Testis (tissue), 3 donors: ENCODE data around the gene CACNG6. TPM values are rescaled to one million over a fixed set of nuclear protein-coding genes. Genes with fewer than 3 reads are reported as not detected.

Source experiments
- DNase-seq: peaks from one replicate; pipeline ENCODE4 v3.0.0-alpha.2; 2019
- H3K27ac ChIP-seq, 2 donors: fragments of 200-600 bp; sonication (generic); one replicate each; pipeline ENCODE4 v1.5.1; 2019
- H3K27me3 ChIP-seq: fragments of 200-600 bp; sonication (generic); one replicate; pipeline ENCODE4 v1.5.1; 2019
- H3K36me3 ChIP-seq: fragments of 200-600 bp; sonication (generic); one replicate; pipeline ENCODE4 v1.5.1; 2017; ENCODE audit warnings: low read depth; ENCODE audit errors: missing control alignments
- H3K4me1 ChIP-seq: fragments of 200-600 bp; sonication (generic); one replicate; pipeline ENCODE4 v1.5.1; 2019
- H3K4me3 ChIP-seq, 2 donors: fragments of 200-600 bp; sonication (generic); one replicate each; pipeline ENCODE4 v1.5.1; 2017 to 2019
- H3K9me3 ChIP-seq: fragments of 200-600 bp; sonication (generic); one replicate; pipeline ENCODE4 v1.5.1; 2017
- POLR2A ChIP-seq: fragments of 450-650 bp; IDR thresholded peaks from one replicate; pipeline ENCODE4 v1.6.1; 2017; ENCODE audit warnings: antibody characterized with exemption, mild to moderate bottlenecking, moderate library complexity
- WGBS, 2 donors: methylation state at CpG; one replicate each; pipeline ENCODE4 v1.1.5; 2018; 5-methylcytosine and 5-hydroxymethylcytosine counted together
- intact Hi-C: fragments of 100-400 bp; cut with DNase I; formaldehyde crosslinking; loops from one replicate; pipeline ENCODE4 v1.15.1; 2023; ENCODE audit warnings: low total_unique reads
- polyA plus RNA-seq: library from polyadenylated mRNA; stranded (reverse); fragments of 350-450 nt; fragmentation: Illumina TruSeq; extraction: RNeasy Lipid Tissue Mini Kit (QIAGEN cat#74804); gene quantifications from one replicate; pipeline ENCODE4 v1.2.3, GENCODE V29; 2014; ENCODE audit warnings: low read depth, low replicate concordance; ENCODE audit not compliant: insufficient read depth
- total RNA-seq, 2 donors: library from RNA; depleted of rRNA; stranded (reverse); fragments of >200 nt; gene quantifications; one replicate each; pipeline ENCODE4 v1.2.3, GENCODE V29; 2016
- TF ChIP-seq, protein P1 (sequence below), 3 experiments: fragments of 450-650 bp in 2 of 3; fragments of 200-600 bp in 1 of 3; sonication (generic) in 1 of 3; IDR thresholded peaks; one replicate each; pipeline ENCODE4 v1.5.1; 2016 to 2019; ENCODE audit warnings: antibody characterized with exemption in 3 of 3, mild to moderate bottlenecking in 2 of 3, moderate library complexity in 1 of 3

CACNG6 gene
- total and polyA plus RNA-seq, 3 donors from 2014 or later, result 2.1 to 5.5 (median 5.3) TPM

DNA sequence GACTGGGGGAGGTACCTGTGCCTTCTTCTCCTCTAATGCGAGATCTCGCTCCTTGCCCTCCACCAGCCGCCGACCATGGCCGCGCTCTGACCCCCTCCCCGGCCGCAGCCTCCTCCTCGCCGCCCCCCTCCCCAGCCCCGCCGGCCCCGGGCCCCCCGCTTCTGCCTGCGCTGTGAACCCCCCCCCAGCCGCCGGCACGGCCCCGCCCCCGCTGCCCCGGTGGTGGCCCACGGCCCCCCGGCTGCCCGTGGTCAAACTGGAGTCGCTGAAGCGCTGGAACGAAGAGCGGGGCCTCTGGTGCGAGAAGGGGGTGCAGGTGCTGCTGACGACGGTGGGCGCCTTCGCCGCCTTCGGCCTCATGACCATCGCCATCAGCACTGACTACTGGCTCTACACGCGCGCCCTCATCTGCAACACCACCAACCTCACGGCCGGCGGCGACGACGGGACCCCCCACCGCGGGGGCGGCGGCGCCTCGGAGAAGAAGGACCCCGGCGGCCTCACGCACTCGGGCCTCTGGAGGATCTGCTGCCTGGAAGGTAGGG is 28.5 kb upstream of the CACNG6 start, which contains the start of gene CACNG8:
TSS of gene CACNG8 (plus strand) at position 51 of the 545 bp plus-strand sequence.
- no peaks in the 10 kb centered on the region for H3K36me3 ChIP-seq
- no peak for TF ChIP-seq POLR2A
- TF ChIP-seq, protein P1, sequence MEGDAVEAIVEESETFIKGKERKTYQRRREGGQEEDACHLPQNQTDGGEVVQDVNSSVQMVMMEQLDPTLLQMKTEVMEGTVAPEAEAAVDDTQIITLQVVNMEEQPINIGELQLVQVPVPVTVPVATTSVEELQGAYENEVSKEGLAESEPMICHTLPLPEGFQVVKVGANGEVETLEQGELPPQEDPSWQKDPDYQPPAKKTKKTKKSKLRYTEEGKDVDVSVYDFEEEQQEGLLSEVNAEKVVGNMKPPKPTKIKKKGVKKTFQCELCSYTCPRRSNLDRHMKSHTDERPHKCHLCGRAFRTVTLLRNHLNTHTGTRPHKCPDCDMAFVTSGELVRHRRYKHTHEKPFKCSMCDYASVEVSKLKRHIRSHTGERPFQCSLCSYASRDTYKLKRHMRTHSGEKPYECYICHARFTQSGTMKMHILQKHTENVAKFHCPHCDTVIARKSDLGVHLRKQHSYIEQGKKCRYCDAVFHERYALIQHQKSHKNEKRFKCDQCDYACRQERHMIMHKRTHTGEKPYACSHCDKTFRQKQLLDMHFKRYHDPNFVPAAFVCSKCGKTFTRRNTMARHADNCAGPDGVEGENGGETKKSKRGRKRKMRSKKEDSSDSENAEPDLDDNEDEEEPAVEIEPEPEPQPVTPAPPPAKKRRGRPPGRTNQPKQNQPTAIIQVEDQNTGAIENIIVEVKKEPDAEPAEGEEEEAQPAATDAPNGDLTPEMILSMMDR (IDR thresholded peaks at IDR 0.05), result no peak
- no peaks in the 10 kb centered on the region for H3K4me1 ChIP-seq
- DNase-seq, result no peak
- WGBS, 2 donors, result 2 to 3% methylated on average over 7 to 10 of the region's 55 CpGs
- intact Hi-C loops, result no loop called here
- no peaks in the 10 kb centered on the region for H3K27me3 ChIP-seq
- H3K9me3 ChIP-seq, result no peaks in the 10 kb centered on the region
- no peak within 1 kb of the TSS for H3K27ac ChIP-seq
- H3K4me3 ChIP-seq, result no peak within 1 kb of the TSS

DNA sequence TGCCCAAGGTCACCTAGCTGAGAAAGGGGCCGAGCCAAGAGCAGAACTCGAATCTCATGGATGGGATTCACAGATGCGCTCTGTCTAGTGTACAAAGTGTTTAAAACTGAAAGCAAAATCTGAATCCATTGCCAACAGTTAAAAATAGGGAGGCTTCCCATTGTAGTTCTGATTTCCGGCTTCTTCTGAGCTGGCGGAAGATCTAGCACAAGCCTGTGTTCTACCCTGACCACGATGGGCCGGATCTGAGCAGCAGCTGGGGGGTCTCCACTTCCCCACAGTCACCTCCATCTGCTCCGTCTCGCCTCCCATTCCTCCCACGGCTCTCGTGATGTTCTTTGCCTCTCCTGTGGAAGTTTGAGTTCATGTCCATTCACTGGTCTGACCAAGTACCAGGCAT is 26.3 kb upstream of the CACNG6 start:
- Histone ChIP-seq H3K9me3 (no peaks in the 10 kb centered on the region), H3K4me3 (no peak overlapping the region), H3K27ac (no peak overlapping the region), H3K36me3 (no peaks in the 10 kb centered on the region), H3K4me1 (no peaks in the 10 kb centered on the region), H3K27me3 (no peaks in the 10 kb centered on the region)
- no peak for DNase-seq
- TF ChIP-seq POLR2A, result no peak
- TF ChIP-seq, protein P1 (IDR thresholded peaks at IDR 0.05), result no peak
- 47 to 62% methylated on average over 11 of the region's 11 CpGs for WGBS, 2 donors
- intact Hi-C loops, result no loop called here

DNA sequence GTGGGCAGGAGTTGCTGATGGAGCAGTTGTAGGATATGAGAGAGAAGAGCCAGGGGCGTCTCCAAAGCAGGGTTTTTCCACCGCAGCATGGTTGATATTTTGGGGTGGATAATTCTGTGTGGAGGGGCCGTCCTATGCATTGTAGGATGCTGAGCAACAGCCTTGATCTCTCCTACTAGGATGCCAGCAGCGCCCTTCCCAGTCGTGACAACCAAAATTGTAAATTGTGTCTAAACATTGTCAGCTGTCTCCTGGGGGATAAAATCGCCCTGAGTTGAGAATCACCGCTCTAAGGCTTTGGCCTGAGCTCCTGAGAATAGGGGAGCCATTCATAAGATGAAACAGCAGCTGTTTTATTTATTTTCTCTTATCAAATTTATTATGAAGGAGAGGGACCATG is 24.5 kb upstream of the CACNG6 start:
- TF ChIP-seq, protein P1 (IDR thresholded peaks at IDR 0.05), result no peak
- no peak for TF ChIP-seq POLR2A
- intact Hi-C loops, result no loop called here
- Histone ChIP-seq H3K27me3 (no peaks in the 10 kb centered on the region), H3K36me3 (no peaks in the 10 kb centered on the region), H3K27ac (no peak overlapping the region), H3K4me1 (no peaks in the 10 kb centered on the region), H3K4me3 (no peak overlapping the region), H3K9me3 (no peaks in the 10 kb centered on the region)
- WGBS, 2 donors, result 58 to 71% methylated on average over 7 of the region's 7 CpGs
- DNase-seq, result no peak

DNA sequence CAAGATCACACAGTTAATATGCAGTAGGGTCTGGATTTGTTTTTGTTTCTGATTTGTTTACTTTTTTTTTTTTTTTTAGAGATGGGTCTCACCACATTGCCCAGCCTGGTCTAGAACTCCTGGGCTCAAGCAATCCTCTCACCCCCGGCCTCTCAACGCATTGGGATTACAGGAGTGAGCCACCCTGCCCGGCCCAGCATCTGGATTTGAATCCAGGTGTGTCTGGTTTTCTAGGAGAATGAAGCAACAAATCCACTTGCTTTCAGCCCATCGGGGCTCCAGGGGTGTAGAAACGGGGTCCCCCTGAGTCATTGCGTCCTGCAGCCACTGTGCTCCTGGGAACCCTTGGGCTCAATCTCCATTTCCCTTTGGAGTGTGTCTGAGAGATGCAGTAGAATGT is 22.1 kb upstream of the CACNG6 start:
- no peak overlapping the region for H3K4me3 ChIP-seq
- no peaks in the 10 kb centered on the region for H3K27me3 ChIP-seq
- 86 to 88% methylated on average over 6 of the region's 6 CpGs for WGBS, 2 donors
- TF ChIP-seq, protein P1 (IDR thresholded peaks at IDR 0.05), result no peak
- H3K4me1 ChIP-seq, result no peaks in the 10 kb centered on the region
- H3K9me3 ChIP-seq, result no peaks in the 10 kb centered on the region
- intact Hi-C loops, result no loop called here
- no peaks in the 10 kb centered on the region for H3K36me3 ChIP-seq
- no peak for DNase-seq
- H3K27ac ChIP-seq, result no peak overlapping the region

DNA sequence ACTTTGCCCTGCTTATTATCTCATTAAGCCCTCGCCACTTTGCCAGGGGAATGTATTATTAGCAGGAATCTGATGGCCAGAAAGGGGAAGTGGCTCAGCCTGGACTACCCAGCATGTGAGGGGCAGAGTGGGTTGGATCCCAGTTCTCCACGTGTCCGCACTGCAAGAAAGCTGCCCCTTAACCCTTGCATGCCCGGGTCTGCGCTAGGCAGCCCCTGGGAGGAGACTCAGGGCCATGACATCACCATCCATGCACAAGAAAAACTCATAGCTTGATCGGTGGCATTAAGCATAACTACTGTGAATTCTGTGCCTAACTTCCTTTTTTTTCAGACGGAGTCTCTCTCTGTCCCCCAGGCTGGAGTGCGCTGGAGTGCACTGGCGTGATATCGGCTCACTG is 19.8 kb upstream of the CACNG6 start:
- Histone ChIP-seq H3K27ac (no peak overlapping the region), H3K4me1 (no peaks in the 10 kb centered on the region), H3K4me3 (no peak overlapping the region), H3K36me3 (no peaks in the 10 kb centered on the region), H3K27me3 (no peaks in the 10 kb centered on the region), H3K9me3 (no peaks in the 10 kb centered on the region)
- WGBS, 2 donors, result 75 to 86% methylated on average over 6 to 10 of the region's 10 CpGs
- intact Hi-C loops, result no loop called here
- no peak for TF ChIP-seq POLR2A
- TF ChIP-seq, protein P1 (IDR thresholded peaks at IDR 0.05), result no peak
- no peak for DNase-seq
